Testis (tissue), 3 donors: Measurements from ENCODE around the gene ELF5. TPM values are rescaled to one million over a fixed set of nuclear protein-coding genes. Genes with fewer than 3 reads are reported as not detected.

Source experiments
- DNase-seq: peaks from one replicate; pipeline ENCODE4 v3.0.0-alpha.2; 2019
- H3K27ac ChIP-seq, 2 donors: fragments of 200-600 bp; sonication (generic); one replicate each; pipeline ENCODE4 v1.5.1; 2019
- H3K27me3 ChIP-seq: fragments of 200-600 bp; sonication (generic); one replicate; pipeline ENCODE4 v1.5.1; 2019
- H3K36me3 ChIP-seq: fragments of 200-600 bp; sonication (generic); one replicate; pipeline ENCODE4 v1.5.1; 2017; ENCODE audit warnings: low read depth; ENCODE audit errors: missing control alignments
- H3K4me1 ChIP-seq: fragments of 200-600 bp; sonication (generic); one replicate; pipeline ENCODE4 v1.5.1; 2019
- H3K4me3 ChIP-seq, 2 donors: fragments of 200-600 bp; sonication (generic); one replicate each; pipeline ENCODE4 v1.5.1; 2017 to 2019
- H3K9me3 ChIP-seq: fragments of 200-600 bp; sonication (generic); one replicate; pipeline ENCODE4 v1.5.1; 2017
- CTCF ChIP-seq, 3 experiments: fragments of 450-650 bp in 2 of 3; fragments of 200-600 bp in 1 of 3; sonication (generic) in 1 of 3; IDR thresholded peaks; one replicate each; pipeline ENCODE4 v1.5.1; 2016 to 2019; ENCODE audit warnings: antibody characterized with exemption in 3 of 3, mild to moderate bottlenecking in 2 of 3, moderate library complexity in 1 of 3
- POLR2A ChIP-seq: fragments of 450-650 bp; IDR thresholded peaks from one replicate; pipeline ENCODE4 v1.6.1; 2017; ENCODE audit warnings: antibody characterized with exemption, mild to moderate bottlenecking, moderate library complexity
- WGBS, 2 donors: methylation state at CpG; one replicate each; pipeline ENCODE4 v1.1.5; 2018; 5-methylcytosine and 5-hydroxymethylcytosine counted together
- intact Hi-C: fragments of 100-400 bp; cut with DNase I; formaldehyde crosslinking; loops from one replicate; pipeline ENCODE4 v1.15.1; 2023; ENCODE audit warnings: low total_unique reads
- polyA plus RNA-seq: library from polyadenylated mRNA; stranded (reverse); fragments of 350-450 nt; fragmentation: Illumina TruSeq; extraction: RNeasy Lipid Tissue Mini Kit (QIAGEN cat#74804); gene quantifications from one replicate; pipeline ENCODE4 v1.2.3, GENCODE V29; 2014; ENCODE audit warnings: low read depth, low replicate concordance; ENCODE audit not compliant: insufficient read depth
- total RNA-seq, 2 donors: library from RNA; depleted of rRNA; stranded (reverse); fragments of >200 nt; gene quantifications; one replicate each; pipeline ENCODE4 v1.2.3, GENCODE V29; 2016

The ELF5 gene
- total and polyA plus RNA-seq, 3 donors from 2014 or later, result 0.34 to 0.63 (median 0.43) TPM

- intact Hi-C loops, result no loop called here
Measured at GRCh38 chr11:34507156-34507555, 6.4 kb downstream of the ELF5 start.

GRCh38 chr11:34505874-34506273 lies 7.7 kb downstream of the ELF5 start:
- no peaks in the 10 kb centered on the region for H3K36me3 ChIP-seq
- no peaks in the 10 kb centered on the region for H3K9me3 ChIP-seq
- no peak for DNase-seq
- TF ChIP-seq POLR2A (no peak), CTCF (IDR thresholded peaks at IDR 0.05) (no peak)
- no peaks in the 10 kb centered on the region for H3K27me3 ChIP-seq
- no peak overlapping the region for H3K27ac ChIP-seq
- intact Hi-C loops, result no loop called here
- no peak overlapping the region for H3K4me3 ChIP-seq
- H3K4me1 ChIP-seq, result no peaks in the 10 kb centered on the region
- 75% methylated on average over 5 of the region's 5 CpGs for WGBS, 2 donors

More at GRCh38 chr11:34507156-34507555, 6.4 kb downstream of the ELF5 start:
- no peak for DNase-seq
- Histone ChIP-seq H3K27ac (no peak overlapping the region), H3K4me3 (no peak overlapping the region), H3K36me3 (no peaks in the 10 kb centered on the region), H3K27me3 (no peaks in the 10 kb centered on the region), H3K9me3 (no peaks in the 10 kb centered on the region), H3K4me1 (no peaks in the 10 kb centered on the region)
- 80 to 87% methylated on average over 6 of the region's 6 CpGs for WGBS, 2 donors
- TF ChIP-seq CTCF (IDR thresholded peaks at IDR 0.05), result no peak
- no peak for TF ChIP-seq POLR2A

GRCh38 chr11:34502949-34503348 lies 10.6 kb downstream of the ELF5 start:
- no peaks in the 10 kb centered on the region for H3K27me3 ChIP-seq
- TF ChIP-seq POLR2A (no peak), CTCF (IDR thresholded peaks at IDR 0.05) (no peak)
- WGBS, 2 donors, result 85 to 95% methylated on average over 3 of the region's 3 CpGs
- H3K36me3 ChIP-seq, result no peaks in the 10 kb centered on the region
- H3K27ac ChIP-seq, result no peak overlapping the region
- H3K9me3 ChIP-seq, result no peaks in the 10 kb centered on the region
- no peak for DNase-seq
- H3K4me1 ChIP-seq, result no peaks in the 10 kb centered on the region
- intact Hi-C loops, result no loop called here
- H3K4me3 ChIP-seq, result no peak overlapping the region

GRCh38 chr11:34501949-34502348 lies 11.6 kb downstream of the ELF5 start:
- no peak for TF ChIP-seq POLR2A
- no peak for TF ChIP-seq CTCF (IDR thresholded peaks at IDR 0.05)
- Histone ChIP-seq H3K9me3 (no peaks in the 10 kb centered on the region), H3K36me3 (no peaks in the 10 kb centered on the region), H3K27me3 (no peaks in the 10 kb centered on the region), H3K4me1 (no peaks in the 10 kb centered on the region), H3K27ac (no peak overlapping the region), H3K4me3 (no peak overlapping the region)
- intact Hi-C loops, result no loop called here
- 25 to 28% methylated on average over 2 of the region's 2 CpGs for WGBS, 2 donors
- DNase-seq, result no peak

- intact Hi-C loops, result no loop called here
- no peak overlapping the region for H3K27ac ChIP-seq
- no peaks in the 10 kb centered on the region for H3K4me1 ChIP-seq
- whole genome bisulfite sequencing, 2 donors, result 58% methylated on average over 4 of the region's 4 CpGs
- H3K9me3 ChIP-seq, result no peaks in the 10 kb centered on the region
- no peaks in the 10 kb centered on the region for H3K27me3 ChIP-seq
- TF ChIP-seq POLR2A, result no peak
- TF ChIP-seq CTCF (IDR thresholded peaks at IDR 0.05), result no peak
- no peak for DNase-seq
- no peak overlapping the region for H3K4me3 ChIP-seq
- no peaks in the 10 kb centered on the region for H3K36me3 ChIP-seq
Measured at GRCh38 chr11:34501500-34501899, 12.1 kb downstream of the ELF5 start.
